Neural cell (in vitro differentiated cells): ENCODE data around the gene KYAT1.

Experiments used
- EP300 ChIP-seq: fragments of 450-650 bp; conservative IDR thresholded peaks from 2 replicates; pipeline ENCODE4 v1.6.1; 2014; ENCODE audit warnings: antibody characterized with exemption, mild to moderate bottlenecking, moderate library complexity; ENCODE audit not compliant: poor library complexity, severe bottlenecking
- EZH2 ChIP-seq: fragments of 200-600, 300-800 bp; shearing (Covaris generic), sonication (generic); IDR thresholded peaks from 2 replicates; pipeline ENCODE4 v1.6.1; 2014; ENCODE audit warnings: antibody characterized with exemption, low read length, borderline replicate concordance, mild to moderate bottlenecking; ENCODE audit not compliant: insufficient read depth, poor library complexity, severe bottlenecking
- RAD21 ChIP-seq: fragments of 450-650 bp; conservative IDR thresholded peaks from 2 replicates; pipeline ENCODE4 v1.6.1; 2014; ENCODE audit warnings: antibody characterized with exemption, mild to moderate bottlenecking, moderate library complexity
- REST ChIP-seq: IDR thresholded peaks from 2 replicates; pipeline ENCODE4 v1.6.1; 2012; ENCODE audit warnings: borderline replicate concordance
- SMC3 ChIP-seq: fragments of 450-650 bp; conservative IDR thresholded peaks from 2 replicates; pipeline ENCODE4 v1.6.1; 2014; ENCODE audit warnings: antibody characterized with exemption, mild to moderate bottlenecking, moderate library complexity; ENCODE audit not compliant: poor library complexity
- TF ChIP-seq, protein P1 (sequence below): fragments of 450-650 bp; IDR thresholded peaks from 2 replicates; pipeline ENCODE4 v1.5.1; 2014; ENCODE audit warnings: antibody characterized with exemption, mild to moderate bottlenecking, moderate library complexity; ENCODE audit not compliant: poor library complexity, severe bottlenecking

DNA sequence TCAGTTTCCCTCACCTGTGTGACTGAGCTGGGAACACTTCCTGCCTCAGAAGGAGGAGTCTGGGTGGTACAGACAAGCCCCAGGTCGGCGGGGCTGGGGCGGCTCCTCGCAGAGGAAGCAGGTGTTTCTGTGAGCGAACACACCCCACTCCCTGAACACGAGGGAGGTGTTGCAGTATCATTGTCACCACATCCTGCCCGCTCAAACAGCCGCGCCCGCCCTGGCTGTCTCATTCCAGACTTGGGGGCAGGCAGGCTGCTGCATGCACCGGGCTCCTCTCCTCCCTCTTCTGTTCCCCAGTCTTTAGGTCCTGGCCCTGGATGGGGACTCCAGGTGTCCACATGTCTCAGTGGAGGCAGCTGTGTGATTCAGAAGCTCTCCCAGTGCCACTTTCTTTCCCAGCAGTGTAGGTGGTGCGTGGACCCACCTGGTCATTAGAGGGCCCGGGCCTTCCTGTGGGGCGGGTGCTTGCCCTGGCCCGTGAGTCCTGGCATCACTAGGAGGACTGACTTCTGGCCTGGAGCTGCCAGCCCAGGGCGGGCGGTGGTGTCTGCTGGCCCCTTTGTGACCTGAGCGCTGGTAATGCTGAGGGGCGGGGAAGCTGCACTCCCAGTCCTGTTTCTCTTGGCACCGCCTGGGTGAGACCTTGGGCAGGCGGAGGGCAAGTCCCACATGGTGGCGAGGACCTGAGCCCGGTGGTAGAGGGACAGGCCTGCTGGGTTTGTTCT is 20.8 kb upstream of the KYAT1 start:
- TF ChIP-seq EZH2 (no peak), EP300 (no peak), REST (no peak), RAD21 (no peak), SMC3 (no peak)
- TF ChIP-seq, protein P1, sequence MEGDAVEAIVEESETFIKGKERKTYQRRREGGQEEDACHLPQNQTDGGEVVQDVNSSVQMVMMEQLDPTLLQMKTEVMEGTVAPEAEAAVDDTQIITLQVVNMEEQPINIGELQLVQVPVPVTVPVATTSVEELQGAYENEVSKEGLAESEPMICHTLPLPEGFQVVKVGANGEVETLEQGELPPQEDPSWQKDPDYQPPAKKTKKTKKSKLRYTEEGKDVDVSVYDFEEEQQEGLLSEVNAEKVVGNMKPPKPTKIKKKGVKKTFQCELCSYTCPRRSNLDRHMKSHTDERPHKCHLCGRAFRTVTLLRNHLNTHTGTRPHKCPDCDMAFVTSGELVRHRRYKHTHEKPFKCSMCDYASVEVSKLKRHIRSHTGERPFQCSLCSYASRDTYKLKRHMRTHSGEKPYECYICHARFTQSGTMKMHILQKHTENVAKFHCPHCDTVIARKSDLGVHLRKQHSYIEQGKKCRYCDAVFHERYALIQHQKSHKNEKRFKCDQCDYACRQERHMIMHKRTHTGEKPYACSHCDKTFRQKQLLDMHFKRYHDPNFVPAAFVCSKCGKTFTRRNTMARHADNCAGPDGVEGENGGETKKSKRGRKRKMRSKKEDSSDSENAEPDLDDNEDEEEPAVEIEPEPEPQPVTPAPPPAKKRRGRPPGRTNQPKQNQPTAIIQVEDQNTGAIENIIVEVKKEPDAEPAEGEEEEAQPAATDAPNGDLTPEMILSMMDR, result no peak
